KOPT-K1 (cell line): ENCODE measurements around the gene GRIK3.

Experiments
- H3K27ac ChIP-seq: fragments of 200-600 bp; sonication (generic); 2 replicates; pipeline ENCODE4 v1.5.1; 2016; ENCODE audit warnings: antibody characterized with exemption, mild to moderate bottlenecking, low read depth, low read length; ENCODE audit not compliant: poor library complexity, severe bottlenecking
- H3K36me3 ChIP-seq: fragments of 200-600 bp; sonication (generic); 2 replicates; pipeline ENCODE4 v1.5.1; 2017; ENCODE audit warnings: antibody characterized with exemption, mild to moderate bottlenecking, low read length, moderate library complexity; ENCODE audit not compliant: insufficient read depth
- H3K9me3 ChIP-seq: fragments of 200-600 bp; sonication (generic); 2 replicates; pipeline ENCODE4 v1.5.1; 2017; ENCODE audit warnings: antibody characterized with exemption, low read length, mild to moderate bottlenecking; ENCODE audit not compliant: insufficient read depth, poor library complexity, severe bottlenecking

Gene GRIK3

DNA sequence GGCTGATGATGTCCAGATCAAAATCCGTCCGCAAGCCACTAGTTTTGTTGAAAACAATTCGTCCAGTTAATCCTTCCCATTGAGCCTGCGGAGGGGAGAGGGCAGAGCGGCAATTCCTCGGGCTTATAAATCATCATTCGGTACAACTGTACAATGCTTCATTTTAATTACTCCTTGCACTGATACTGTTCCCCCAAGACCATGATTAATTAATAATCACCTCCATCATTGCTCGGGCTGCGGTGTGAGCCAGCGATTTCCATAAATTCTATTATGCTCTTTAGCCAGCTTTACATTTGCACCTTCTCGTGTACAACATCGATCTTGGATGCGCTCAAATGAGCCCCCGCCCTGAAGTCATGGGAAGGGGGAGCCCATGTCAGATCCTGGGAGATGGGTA, 180.7 kb downstream of the GRIK3 start:
- Histone ChIP-seq H3K36me3 (no peaks in the 10 kb centered on the region), H3K27ac (no peak overlapping the region)

GRCh38 chr1:36852586-36852985, 181.7 kb downstream of the GRIK3 start:
- H3K9me3 ChIP-seq = no peaks in the 10 kb centered on the region
- no peaks in the 10 kb centered on the region for H3K36me3 ChIP-seq
- H3K27ac ChIP-seq = no peak overlapping the region

More for the DNA sequence above, 180.7 kb downstream of the GRIK3 start:
- no peaks in the 10 kb centered on the region for H3K9me3 ChIP-seq

GRCh38 chr1:36851595-36851994, 182.7 kb downstream of the GRIK3 start:
- Histone ChIP-seq H3K9me3 (no peaks in the 10 kb centered on the region), H3K36me3 (no peaks in the 10 kb centered on the region), H3K27ac (no peak overlapping the region)

- Histone ChIP-seq H3K36me3 (no peaks in the 10 kb centered on the region), H3K9me3 (no peaks in the 10 kb centered on the region), H3K27ac (no peak overlapping the region)
Observed at GRCh38 chr1:36851087-36851486, 183.2 kb downstream of the GRIK3 start.

DNA sequence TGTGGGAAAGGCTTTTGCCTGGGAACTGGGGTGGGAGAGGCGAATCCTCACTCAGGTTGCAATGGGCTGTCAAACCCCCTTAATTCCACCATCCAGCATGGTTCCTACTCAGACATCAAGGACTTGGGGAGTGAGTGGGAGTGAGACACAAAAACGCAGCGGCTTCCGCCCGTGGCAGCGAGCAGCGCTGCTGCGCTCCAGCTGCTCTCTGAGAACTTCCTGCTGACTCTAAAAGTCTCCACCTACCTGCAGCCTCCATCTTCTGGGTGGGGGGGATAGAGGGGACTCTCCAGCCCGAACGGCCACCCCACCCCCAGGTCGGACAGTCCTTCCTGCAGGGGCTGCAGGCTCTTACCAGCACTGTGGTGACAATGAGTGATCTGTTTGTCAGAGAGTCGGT, 184.4 kb downstream of the GRIK3 start:
- Histone ChIP-seq H3K36me3 (no peaks in the 10 kb centered on the region), H3K27ac (no peak overlapping the region), H3K9me3 (no peaks in the 10 kb centered on the region)

- no peaks in the 10 kb centered on the region for H3K36me3 ChIP-seq
- no peak overlapping the region for H3K27ac ChIP-seq
- no peaks in the 10 kb centered on the region for H3K9me3 ChIP-seq
Observed at GRCh38 chr1:36847761-36848160, 186.6 kb downstream of the GRIK3 start.

DNA sequence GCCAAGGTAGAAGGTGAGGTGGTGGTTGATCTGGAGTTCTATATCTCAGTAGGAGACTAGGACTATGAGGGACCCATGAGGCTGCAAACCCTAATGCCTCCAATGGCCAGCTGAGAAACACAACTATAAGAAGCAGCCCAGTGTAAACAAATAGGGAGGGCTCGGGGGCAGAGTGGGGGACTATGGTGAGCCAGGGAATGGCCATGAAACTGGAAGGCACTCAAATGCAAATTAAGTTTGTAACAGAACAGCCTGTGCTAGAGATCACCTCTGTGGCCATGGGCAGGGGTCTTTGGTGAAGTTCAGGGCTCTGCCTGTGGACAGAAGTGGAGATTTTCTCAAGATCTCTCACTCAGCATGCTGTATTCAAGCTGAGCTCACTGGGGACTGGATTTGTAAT, 187.1 kb downstream of the GRIK3 start:
- Histone ChIP-seq H3K9me3 (no peaks in the 10 kb centered on the region), H3K27ac (no peak overlapping the region), H3K36me3 (no peaks in the 10 kb centered on the region)

DNA sequence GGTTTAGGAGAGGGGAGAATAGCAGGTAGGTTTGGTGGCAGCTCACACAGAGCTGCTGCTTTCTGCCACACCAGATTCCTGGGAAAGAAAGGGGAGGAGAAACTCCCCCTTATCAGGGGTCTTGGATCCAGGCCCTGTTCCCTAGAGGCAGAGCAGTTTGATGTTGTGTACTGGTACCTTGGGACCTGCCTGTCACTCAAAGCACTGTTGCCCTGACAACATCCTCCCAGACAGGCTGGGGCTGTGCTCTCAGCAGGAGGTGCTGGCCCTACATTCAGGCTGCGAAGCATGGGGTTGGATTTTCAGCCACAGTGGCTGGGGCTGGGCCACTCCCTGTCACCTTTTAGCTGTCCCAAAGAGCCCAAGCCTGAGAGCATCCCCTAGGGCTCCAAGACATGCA, 188.0 kb downstream of the GRIK3 start:
- Histone ChIP-seq H3K27ac (no peak overlapping the region), H3K36me3 (no peaks in the 10 kb centered on the region), H3K9me3 (no peaks in the 10 kb centered on the region)

GRCh38 chr1:36845802-36846201, 188.5 kb downstream of the GRIK3 start:
- no peak overlapping the region for H3K27ac ChIP-seq
- H3K9me3 ChIP-seq = no peaks in the 10 kb centered on the region
- no peaks in the 10 kb centered on the region for H3K36me3 ChIP-seq

GRCh38 chr1:36844917-36845316, 189.4 kb downstream of the GRIK3 start:
- Histone ChIP-seq H3K27ac (no peak overlapping the region), H3K36me3 (no peaks in the 10 kb centered on the region), H3K9me3 (no peaks in the 10 kb centered on the region)

DNA sequence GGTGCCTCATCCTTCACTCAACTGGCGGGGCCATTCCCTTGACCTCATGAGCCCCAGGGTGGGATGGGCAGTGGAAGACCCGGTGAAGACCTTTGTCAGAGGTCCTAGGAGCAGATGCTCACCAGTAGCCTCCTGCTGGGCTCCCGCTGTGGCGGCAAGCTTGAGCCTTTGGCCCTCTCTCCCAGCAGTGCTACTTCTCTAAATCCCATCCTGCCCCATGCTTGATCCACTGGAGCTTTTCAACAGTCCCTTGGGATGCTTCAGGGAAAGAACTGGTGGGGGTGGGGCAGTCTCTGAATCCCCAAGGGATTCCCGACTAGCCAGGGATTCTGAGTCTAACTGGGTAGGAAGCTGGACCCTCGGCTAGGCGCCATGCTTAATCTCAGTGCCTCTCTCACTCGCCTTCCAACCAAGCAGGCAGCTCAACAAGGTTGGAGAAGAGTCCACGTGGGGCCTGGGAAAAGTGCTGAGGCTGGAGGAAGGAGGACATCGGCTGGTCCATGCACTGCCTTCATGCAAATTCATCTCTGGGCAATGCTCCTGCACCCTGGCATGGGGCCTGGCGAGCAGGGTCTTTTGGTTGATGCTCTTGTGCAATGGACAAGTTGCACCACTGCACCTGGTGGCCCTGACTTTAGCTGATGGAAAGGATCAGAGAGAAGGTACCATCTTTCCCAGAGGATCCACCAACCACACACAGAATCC, 190.3 kb downstream of the GRIK3 start:
- Histone ChIP-seq H3K36me3 (no peaks in the 10 kb centered on the region), H3K27ac (no peak overlapping the region), H3K9me3 (no peaks in the 10 kb centered on the region)

DNA sequence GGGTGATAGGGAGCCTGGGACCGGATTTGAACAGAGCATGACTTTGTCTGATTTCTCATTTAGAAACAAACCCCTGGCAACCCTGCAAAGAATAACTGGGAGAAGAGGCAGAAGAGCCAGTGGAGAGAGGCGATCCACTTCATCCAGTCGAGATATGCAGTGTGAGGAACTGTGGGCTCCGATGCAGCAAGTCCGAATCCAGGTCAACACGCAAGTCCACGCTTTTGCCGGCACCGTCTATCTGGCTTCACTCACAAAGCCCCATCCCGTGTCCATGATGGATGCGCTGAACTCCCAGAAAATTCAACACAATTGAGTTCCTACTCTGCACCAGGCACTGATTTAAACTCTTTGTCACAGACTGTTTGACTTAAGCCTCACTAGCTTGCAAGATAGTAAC, 191.3 kb downstream of the GRIK3 start:
- Histone ChIP-seq H3K27ac (no peak overlapping the region), H3K9me3 (no peaks in the 10 kb centered on the region), H3K36me3 (no peaks in the 10 kb centered on the region)

GRCh38 chr1:36842448-36842847, 191.9 kb downstream of the GRIK3 start:
- Histone ChIP-seq H3K9me3 (no peaks in the 10 kb centered on the region), H3K27ac (no peak overlapping the region), H3K36me3 (no peaks in the 10 kb centered on the region)

DNA sequence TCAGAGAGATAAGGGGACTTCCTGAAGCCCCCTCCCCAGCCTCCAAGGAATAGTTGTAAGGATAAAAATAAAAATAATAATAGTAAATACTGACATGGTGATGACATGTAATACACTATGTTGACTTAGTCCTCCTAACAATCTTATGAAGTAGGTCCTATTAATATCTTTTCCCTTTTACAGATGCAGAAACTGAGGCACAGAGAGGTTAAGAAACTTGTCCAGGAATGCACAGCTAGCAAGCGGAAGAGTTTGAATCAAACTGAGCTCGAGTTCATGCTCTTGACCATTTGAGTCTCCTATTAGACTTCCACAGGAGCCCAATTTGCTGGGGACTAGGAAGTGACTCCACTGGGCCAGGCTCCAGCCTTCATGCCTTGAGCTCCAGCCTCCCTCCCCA, 194.8 kb downstream of the GRIK3 start:
- Histone ChIP-seq H3K9me3 (no peaks in the 10 kb centered on the region), H3K36me3 (no peaks in the 10 kb centered on the region), H3K27ac (no peak overlapping the region)

GRCh38 chr1:36838888-36839287, 195.4 kb downstream of the GRIK3 start:
- Histone ChIP-seq H3K9me3 (no peaks in the 10 kb centered on the region), H3K27ac (no peak overlapping the region), H3K36me3 (no peaks in the 10 kb centered on the region)

DNA sequence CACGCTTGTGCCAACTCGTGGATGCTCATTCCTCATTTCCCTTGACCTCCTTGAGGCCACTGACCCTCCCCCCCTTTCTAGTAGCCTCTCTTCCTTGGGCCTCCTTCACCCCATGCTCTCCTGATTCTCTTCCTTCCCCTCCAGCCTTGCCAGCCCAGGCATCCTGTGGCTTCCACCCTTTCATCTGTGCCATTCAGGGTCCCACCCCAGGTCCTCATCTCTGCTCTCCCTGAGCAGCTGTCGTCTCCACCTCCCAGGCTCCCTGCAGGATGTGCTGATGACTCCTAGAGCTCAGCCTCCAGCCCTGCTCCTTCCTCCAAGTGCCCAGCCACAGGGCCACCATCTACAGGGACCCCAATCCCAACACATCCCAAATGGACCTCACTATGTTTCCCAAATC, 197.4 kb downstream of the GRIK3 start:
- Histone ChIP-seq H3K9me3 (no peaks in the 10 kb centered on the region), H3K36me3 (no peaks in the 10 kb centered on the region), H3K27ac (no peak overlapping the region)
